ENCODE data around the gene MYDGF.
"Not testable (repeated sequence)": the region's sequence is repeated elsewhere in the genome, so short reads cannot be mapped to it uniquely, and the experiment has no call there.

Gene MYDGF

GRCh38 chr19:4699826-4700692 is 29.9 kb upstream of the MYDGF start:
- DNase-seq (ENCODE audit: low spot score): no peak

- DNase-seq (ENCODE audit: low spot score): no peak
Observed at GRCh38 chr19:4697304-4697703, 27.2 kb upstream of the MYDGF start.

- no peak for DNase-seq (ENCODE audit: low spot score)
Observed at GRCh38 chr19:4695224-4695731, 25.1 kb upstream of the MYDGF start.

- no peak for DNase-seq (ENCODE audit: low spot score)
Observed at GRCh38 chr19:4694211-4694987, 24.3 kb upstream of the MYDGF start.

- DNase-seq (ENCODE audit: low spot score): no peak
Observed at GRCh38 chr19:4693471-4694121, 23.5 kb upstream of the MYDGF start.

- DNase-seq (ENCODE audit: low spot score): no peak
Observed at GRCh38 chr19:4693078-4693350, 22.9 kb upstream of the MYDGF start.

GRCh38 chr19:4692251-4693077 is 22.3 kb upstream of the MYDGF start:
- no peak for DNase-seq (ENCODE audit: low spot score)

GRCh38 chr19:4691373-4691772 is 21.2 kb upstream of the MYDGF start:
- no peak for DNase-seq (ENCODE audit: low spot score)

GRCh38 chr19:4690361-4690760 is 20.2 kb upstream of the MYDGF start:
- no peak for DNase-seq (ENCODE audit: low spot score)

GRCh38 chr19:4689403-4689802 is 19.3 kb upstream of the MYDGF start:
- no peak for DNase-seq (ENCODE audit: low spot score)

- DNase-seq (ENCODE audit: low spot score): no peak
Observed at GRCh38 chr19:4688587-4688986, 18.4 kb upstream of the MYDGF start.

GRCh38 chr19:4687396-4687795 is 17.3 kb upstream of the MYDGF start:
- DNase-seq (ENCODE audit: low spot score): no peak

- no peak for DNase-seq (ENCODE audit: low spot score)
Observed at GRCh38 chr19:4686700-4687099, 16.6 kb upstream of the MYDGF start.

- DNase-seq (ENCODE audit: low spot score): no peak
Observed at GRCh38 chr19:4684312-4685095, 14.4 kb upstream of the MYDGF start.

- DNase-seq (ENCODE audit: low spot score): no peak
Observed at GRCh38 chr19:4682417-4683200, 12.5 kb upstream of the MYDGF start.

GRCh38 chr19:4680021-4680420 is 9.9 kb upstream of the MYDGF start:
- DNase-seq (ENCODE audit: low spot score): not testable (repeated sequence)

GRCh38 chr19:4678881-4679790 is 9.0 kb upstream of the MYDGF start:
- no peak for DNase-seq (ENCODE audit: low spot score)

GRCh38 chr19:4676955-4677731 is 7.0 kb upstream of the MYDGF start:
- DNase-seq (ENCODE audit: low spot score): no peak

Data from left forelimb (tissue), 1 donor.